PFSK-1 (cell line): ENCODE data around the gene PNLDC1.

ENCODE experiments used
- FOXP2 ChIP-seq: optimal IDR thresholded peaks from 2 replicates; pipeline ENCODE3; 2011; ENCODE audit warnings: borderline replicate concordance, control low read depth, inconsistent platforms; ENCODE audit not compliant: insufficient read depth; ENCODE audit errors: extremely low read length, extremely low read depth
- POLR2AphosphoS5 ChIP-seq: IDR thresholded peaks from 2 replicates; pipeline ENCODE4 v1.6.1; 2012; ENCODE audit warnings: low read depth, mild to moderate bottlenecking, control low read depth, low read length, moderate library complexity
- REST ChIP-seq, 2 experiments: IDR thresholded peaks; 2 replicates each; pipeline versions ENCODE4 v1.6.1 to v1.8.0; 2011 to 2012; ENCODE audit warnings: low read depth in 2 of 2, low read length in 2 of 2, control low read depth in 1 of 2, inconsistent platforms in 1 of 2, mild to moderate bottlenecking in 1 of 2, moderate library complexity in 1 of 2; ENCODE audit not compliant: insufficient read depth in 1 of 2
- SIN3A ChIP-seq: IDR thresholded peaks from 2 replicates; pipeline ENCODE4 v1.6.1; 2012; ENCODE audit warnings: mild to moderate bottlenecking, low read length, moderate library complexity, borderline replicate concordance; ENCODE audit not compliant: insufficient read depth
- TAF1 ChIP-seq: IDR thresholded peaks from 2 replicates; pipeline ENCODE4 v1.6.1; 2012; ENCODE audit warnings: low read length, control low read depth, borderline replicate concordance; ENCODE audit not compliant: insufficient read depth

GRCh38 chr6:159804504-159804903, 4.4 kb downstream of the PNLDC1 start:
- no peak for TF ChIP-seq REST (IDR thresholded peaks at IDR 0.05; ENCODE audit: insufficient read depth in 1 of 2, low read depth in 2 of 2, low read length in 2 of 2)
- no peak for TF ChIP-seq TAF1
- no peak for TF ChIP-seq FOXP2
- TF ChIP-seq POLR2AphosphoS5, result no peak
- no peak for TF ChIP-seq SIN3A
